K562 (cell line): ENCODE measurements around the gene OR10A3. TPM values are rescaled to one million over a fixed set of nuclear protein-coding genes. Genes with fewer than 3 reads are reported as not detected.

ENCODE experiments used
- CBFA2T3 ChIP-seq: fragments of 450-650 bp; IDR thresholded peaks from 2 replicates; pipeline ENCODE4 v1.6.1; 2017
- NFIC ChIP-seq: fragments of 450-650 bp; IDR thresholded peaks from 2 replicates; pipeline ENCODE4 v1.6.1; 2017; ENCODE audit warnings: mild to moderate bottlenecking, inconsistent platforms
- SRSF3 ChIP-seq: fragments of 200-400 bp; formaldehyde crosslinking; IDR thresholded peaks from 2 replicates; pipeline ENCODE4 v1.6.1; 2016; ENCODE audit warnings: mild to moderate bottlenecking, low read length, moderate library complexity; ENCODE audit not compliant: insufficient read depth
- polyA plus RNA-seq, 8 experiments: library from polyadenylated mRNA; depleted of rRNA in 4 of 8; stranded (reverse) in 5 of 8; unstranded in 3 of 8; fragments of >200 nt; fragmentation: Nextera tagmentation in 2 of 8; fragmentation: Illumina TruSeq in 1 of 8; extraction: Ambion mirVana in 2 of 8; extraction: Trizol in 1 of 8; gene quantifications; 2 replicates each; pipeline versions ENCODE4 v1.2.1 to v1.2.3, GENCODE V29; 2011 to 2014; ENCODE audit warnings: inconsistent platforms in 1 of 8, missing spikeins in 1 of 8
- total RNA-seq, 7 experiments: library from RNA; depleted of rRNA in 6 of 7; stranded (reverse); fragments of >200 nt in 6 of 7; fragmentation: Illumina TruSeq in 2 of 7; extraction: Trizol in 2 of 7; gene quantifications; 2 replicates each; pipeline versions ENCODE4 v1.2.1 to v1.2.3, GENCODE V29; 2011 to 2021; ENCODE audit warnings: low replicate concordance in 1 of 7
- TF ChIP-seq, protein P1 (sequence below): sonication (generic); formaldehyde crosslinking; IDR thresholded peaks from 2 replicates; pipeline ENCODE4 v1.8.1; 2023; ENCODE audit warnings: mild to moderate bottlenecking, missing genetic modification reagents
- TF ChIP-seq, protein P2 (sequence below): fragments of 250-450 bp; sonication (Bioruptor Pico); IDR thresholded peaks from 2 replicates; pipeline ENCODE4 v1.4.0; 2020; ENCODE audit warnings: mild to moderate bottlenecking, moderate library complexity, borderline replicate concordance
- TF ChIP-seq, protein P3 (sequence below): fragments of 450-650 bp; formaldehyde crosslinking; IDR thresholded peaks from 2 replicates; pipeline ENCODE4 v1.4.0; 2022; ENCODE audit warnings: mild to moderate bottlenecking, moderate library complexity

Gene OR10A3
- total and polyA plus RNA-seq, 9 of the 15 experiments (the other 6 are each of a cell fraction or from before 2014, with no cell fraction given): not detected

DNA sequence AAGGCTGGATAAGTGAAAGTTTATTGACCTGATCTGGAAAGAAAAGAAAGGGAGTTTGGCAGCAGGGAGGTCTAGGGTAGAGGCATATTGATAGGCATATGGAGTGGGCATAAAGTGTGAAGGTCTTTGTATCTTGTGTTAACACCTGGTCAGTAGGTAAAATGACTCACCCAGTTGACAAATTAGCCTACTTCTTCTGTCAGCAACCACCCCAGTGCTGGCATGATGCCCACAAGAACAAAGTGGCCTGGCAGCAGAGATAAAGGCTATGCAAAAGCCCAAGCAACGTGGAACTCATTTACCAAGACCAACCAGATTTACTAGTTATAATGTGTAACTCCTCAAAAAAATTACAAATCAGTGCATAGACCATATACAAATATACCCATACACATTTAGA, 4.9 kb downstream of the OR10A3 start (continued):
- TF ChIP-seq SRSF3 (no peak), NFIC (0 out of 2 replicates have a peak, but pooled peaks have one; percentile 11), CBFA2T3 (0 out of 2 replicates have a peak, but pooled peaks have one; percentile 23)
- TF ChIP-seq, protein P1, sequence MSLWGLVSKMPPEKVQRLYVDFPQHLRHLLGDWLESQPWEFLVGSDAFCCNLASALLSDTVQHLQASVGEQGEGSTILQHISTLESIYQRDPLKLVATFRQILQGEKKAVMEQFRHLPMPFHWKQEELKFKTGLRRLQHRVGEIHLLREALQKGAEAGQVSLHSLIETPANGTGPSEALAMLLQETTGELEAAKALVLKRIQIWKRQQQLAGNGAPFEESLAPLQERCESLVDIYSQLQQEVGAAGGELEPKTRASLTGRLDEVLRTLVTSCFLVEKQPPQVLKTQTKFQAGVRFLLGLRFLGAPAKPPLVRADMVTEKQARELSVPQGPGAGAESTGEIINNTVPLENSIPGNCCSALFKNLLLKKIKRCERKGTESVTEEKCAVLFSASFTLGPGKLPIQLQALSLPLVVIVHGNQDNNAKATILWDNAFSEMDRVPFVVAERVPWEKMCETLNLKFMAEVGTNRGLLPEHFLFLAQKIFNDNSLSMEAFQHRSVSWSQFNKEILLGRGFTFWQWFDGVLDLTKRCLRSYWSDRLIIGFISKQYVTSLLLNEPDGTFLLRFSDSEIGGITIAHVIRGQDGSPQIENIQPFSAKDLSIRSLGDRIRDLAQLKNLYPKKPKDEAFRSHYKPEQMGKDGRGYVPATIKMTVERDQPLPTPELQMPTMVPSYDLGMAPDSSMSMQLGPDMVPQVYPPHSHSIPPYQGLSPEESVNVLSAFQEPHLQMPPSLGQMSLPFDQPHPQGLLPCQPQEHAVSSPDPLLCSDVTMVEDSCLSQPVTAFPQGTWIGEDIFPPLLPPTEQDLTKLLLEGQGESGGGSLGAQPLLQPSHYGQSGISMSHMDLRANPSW: no peak
- TF ChIP-seq, protein P2, sequence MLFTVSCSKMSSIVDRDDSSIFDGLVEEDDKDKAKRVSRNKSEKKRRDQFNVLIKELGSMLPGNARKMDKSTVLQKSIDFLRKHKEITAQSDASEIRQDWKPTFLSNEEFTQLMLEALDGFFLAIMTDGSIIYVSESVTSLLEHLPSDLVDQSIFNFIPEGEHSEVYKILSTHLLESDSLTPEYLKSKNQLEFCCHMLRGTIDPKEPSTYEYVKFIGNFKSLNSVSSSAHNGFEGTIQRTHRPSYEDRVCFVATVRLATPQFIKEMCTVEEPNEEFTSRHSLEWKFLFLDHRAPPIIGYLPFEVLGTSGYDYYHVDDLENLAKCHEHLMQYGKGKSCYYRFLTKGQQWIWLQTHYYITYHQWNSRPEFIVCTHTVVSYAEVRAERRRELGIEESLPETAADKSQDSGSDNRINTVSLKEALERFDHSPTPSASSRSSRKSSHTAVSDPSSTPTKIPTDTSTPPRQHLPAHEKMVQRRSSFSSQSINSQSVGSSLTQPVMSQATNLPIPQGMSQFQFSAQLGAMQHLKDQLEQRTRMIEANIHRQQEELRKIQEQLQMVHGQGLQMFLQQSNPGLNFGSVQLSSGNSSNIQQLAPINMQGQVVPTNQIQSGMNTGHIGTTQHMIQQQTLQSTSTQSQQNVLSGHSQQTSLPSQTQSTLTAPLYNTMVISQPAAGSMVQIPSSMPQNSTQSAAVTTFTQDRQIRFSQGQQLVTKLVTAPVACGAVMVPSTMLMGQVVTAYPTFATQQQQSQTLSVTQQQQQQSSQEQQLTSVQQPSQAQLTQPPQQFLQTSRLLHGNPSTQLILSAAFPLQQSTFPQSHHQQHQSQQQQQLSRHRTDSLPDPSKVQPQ (CRISPR knock-in tag): no peak
- TF ChIP-seq, protein P3, sequence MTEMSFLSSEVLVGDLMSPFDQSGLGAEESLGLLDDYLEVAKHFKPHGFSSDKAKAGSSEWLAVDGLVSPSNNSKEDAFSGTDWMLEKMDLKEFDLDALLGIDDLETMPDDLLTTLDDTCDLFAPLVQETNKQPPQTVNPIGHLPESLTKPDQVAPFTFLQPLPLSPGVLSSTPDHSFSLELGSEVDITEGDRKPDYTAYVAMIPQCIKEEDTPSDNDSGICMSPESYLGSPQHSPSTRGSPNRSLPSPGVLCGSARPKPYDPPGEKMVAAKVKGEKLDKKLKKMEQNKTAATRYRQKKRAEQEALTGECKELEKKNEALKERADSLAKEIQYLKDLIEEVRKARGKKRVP: no peak
- TF ChIP-seq, all 486 proteins: peak for 2
